HG03066 (cell line): Measurements from ENCODE around the gene HNRNPAB.
"Not testable (repeated sequence)": the region's sequence is repeated elsewhere in the genome, so short reads cannot be mapped to it uniquely, and the experiment has no call there.

Experiments used
- ATAC-seq: cut with Tn5 transposase; IDR thresholded peaks from one replicate; pipeline ENCODE4 v1.9.1; 2021; ENCODE audit warnings: low read depth; ENCODE audit not compliant: unreplicated experiment

HNRNPAB gene

DNA sequence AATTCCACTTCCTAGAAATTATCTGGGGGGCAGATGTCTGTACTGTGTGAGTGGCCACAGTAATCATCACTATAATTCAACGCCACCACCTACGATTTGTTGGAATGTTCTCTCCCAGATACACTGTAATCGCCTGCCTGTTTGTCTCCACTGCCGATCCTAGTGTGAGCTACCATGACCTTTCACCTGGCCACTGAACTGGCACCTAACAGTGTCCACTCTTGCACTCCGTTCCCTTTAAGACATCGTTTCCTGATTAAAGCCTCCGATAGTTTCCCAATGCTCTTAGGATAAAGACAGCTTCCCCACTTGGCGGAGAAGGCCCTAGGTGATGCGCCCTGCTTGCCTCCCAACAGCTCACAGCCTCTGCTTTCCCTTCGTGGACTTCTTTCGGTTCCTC, 24.3 kb downstream of the HNRNPAB start:
- ATAC-seq = no peak

DNA sequence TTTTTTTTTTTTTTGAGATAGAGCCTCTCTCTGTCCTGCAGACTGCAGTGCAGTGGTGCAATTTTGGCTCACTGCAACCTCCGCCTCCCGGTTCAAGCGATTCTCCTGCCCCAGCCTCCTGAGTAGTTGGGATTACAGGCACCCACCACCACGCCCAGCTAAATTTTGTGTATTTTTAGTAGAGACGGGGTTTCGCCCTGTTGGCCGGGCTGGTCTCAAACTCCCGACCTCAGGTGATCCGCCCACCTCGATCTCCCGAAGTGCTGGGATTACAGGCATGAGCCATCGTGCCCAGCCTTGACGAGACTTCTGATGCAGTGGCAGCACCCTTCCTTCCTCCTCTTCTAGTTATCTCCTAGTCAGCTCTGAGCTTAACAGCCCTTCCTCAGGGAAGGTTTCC, 24.8 kb downstream of the HNRNPAB start:
- ATAC-seq = not testable (repeated sequence)

DNA sequence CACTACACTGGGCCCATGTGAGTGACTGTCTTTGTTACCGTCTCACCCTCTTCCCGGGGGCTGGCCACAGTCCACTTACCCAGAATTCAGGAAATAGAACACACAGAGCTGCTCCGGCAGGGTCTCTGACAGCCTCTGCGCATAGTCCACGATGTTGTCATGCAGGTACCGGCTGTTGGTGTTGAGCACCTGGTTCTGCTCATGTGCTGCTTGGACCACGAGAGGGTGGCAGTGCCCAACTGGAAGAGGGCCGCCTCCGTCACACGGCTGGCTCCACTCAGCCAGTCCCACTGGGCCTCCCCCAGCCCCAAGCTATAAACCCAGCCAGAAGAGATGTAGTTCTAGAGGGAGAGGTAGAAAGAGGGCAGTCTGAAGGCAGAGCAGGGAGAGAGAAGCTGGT, 25.5 kb downstream of the HNRNPAB start:
- ATAC-seq = no peak

DNA sequence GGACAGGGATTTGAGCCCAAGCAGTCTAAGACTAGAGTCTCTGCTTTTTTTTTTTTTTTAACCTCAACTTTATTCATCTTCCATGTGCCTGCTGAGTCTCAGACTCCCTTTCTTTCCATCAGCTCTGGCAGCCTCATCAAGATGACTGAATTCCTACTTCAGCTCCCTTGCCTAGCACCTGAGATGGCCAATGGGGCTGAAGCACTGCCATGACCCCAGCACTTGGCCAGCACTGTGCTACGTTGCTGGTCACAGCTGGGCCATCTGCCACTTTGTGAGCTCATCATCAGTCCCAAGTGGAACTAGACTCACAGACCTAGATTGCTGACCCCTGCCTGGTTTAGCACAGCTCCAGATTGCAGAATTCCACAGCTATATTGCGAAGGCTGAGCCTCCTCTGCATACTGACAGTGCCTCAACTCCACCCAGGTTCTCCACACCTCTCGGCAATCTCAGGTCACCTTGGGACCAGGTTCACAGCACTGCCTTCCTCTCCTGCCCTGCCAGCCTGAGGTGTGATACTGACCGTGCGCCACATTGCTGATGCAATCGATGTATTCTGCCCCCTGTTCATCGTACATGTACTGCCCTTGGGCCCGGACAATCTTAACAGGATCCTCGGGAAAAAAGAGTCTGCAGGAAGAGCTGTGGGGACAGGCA, 26.7 kb downstream of the HNRNPAB start:
- no peak for ATAC-seq

DNA sequence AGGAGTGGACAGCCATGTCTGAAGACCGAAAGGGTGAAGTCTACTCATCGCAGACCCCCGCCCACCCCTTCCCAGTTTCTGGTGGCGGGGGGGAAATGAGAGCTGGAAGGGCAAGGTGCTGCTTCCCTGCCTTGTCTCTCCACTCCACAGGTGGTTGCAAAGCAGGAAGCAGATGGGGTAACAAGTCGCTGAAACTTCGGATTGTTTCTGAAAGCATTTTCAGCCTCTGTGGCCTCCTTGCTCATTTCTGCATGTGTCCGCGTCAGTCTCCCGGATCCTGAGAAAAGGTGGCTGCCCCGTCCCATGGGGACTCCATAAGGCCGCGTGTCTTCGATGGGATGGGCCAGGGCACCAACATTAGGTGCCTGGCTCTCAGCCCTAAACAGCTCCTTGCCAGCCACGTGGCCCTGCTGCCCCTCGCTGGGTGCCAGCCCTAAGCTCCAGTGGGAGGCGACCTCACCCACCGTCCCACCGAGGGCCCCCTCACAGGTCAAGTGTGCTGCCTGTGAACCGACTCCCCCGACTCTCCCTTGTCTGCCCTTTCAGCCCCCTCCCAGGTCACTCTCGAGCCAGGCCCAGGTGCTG, 27.3 kb downstream of the HNRNPAB start:
- peak; percentile 0 for ATAC-seq

DNA sequence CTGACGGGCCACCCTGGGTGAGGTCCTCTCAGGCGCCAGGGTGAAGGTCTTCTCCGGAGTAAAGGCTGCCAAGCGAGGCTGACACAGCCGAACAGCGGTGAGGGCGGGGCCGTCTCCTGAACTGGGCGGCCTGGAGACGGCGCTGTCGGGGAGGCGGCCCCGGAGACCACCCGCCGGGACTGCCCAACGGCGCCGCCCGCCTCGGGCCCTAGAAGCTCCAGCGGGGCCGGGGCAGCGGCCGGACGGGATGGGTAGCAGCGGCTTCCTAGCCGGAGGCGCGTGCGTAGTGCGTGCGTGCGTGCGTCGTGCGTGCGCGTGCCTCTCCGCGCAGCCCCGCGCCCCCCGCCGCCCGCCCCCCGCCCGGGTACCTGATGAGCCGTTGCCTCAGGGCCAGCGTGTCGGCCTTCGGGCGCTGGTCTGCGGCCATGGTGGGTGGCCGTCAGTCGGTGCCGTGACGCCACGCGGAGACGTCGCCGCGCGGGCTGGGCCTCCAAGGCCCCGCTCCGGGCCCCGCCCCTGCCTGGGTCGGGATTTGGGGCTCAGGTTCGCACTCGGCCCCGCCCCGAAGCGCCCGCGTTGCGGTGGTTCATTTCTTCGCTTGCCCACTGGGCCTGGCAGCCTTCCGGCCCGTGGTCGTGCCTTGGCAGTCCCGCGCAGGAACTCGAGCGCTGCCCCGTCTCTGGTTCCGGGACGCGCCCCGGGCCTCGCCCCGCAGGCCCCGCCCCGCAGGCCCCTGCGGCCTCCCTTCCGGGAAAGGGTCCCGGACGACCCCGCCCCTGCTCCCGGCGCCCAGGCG, 28.0 kb downstream of the HNRNPAB start, which contains the start of gene PHYKPL:
Gene PHYKPL, minus strand, starts transcription at position 679 of the 796 bp plus-strand sequence. Its CDS starts 252 bp downstream, at position 427.
- ATAC-seq = peak; percentile 66

DNA sequence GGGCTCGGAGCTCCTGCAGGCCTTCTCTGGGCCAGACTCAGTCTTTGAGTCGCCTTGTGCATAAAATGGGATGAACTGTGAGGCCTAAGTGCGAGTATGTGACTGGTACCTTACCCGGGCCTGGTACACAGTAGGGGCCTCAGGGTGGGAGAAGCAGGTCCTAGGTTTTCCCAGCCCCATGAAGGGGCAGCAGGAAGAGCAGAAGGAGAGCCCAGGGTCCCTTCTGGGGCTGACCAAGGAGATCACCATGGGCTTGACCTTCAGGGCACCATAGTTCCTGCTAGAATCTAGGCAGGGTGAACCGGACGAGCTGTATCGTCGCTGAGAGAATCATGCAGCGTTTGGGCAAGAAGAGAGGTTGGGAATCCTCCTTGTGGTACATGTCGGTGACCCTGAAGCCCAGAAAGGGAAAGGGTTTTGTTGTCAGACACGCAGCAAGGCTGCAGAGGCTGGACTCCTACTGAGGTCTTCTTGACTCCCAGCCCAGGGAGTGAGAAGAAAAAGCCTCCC, 28.6 kb downstream of the HNRNPAB start:
- ATAC-seq = no peak

DNA sequence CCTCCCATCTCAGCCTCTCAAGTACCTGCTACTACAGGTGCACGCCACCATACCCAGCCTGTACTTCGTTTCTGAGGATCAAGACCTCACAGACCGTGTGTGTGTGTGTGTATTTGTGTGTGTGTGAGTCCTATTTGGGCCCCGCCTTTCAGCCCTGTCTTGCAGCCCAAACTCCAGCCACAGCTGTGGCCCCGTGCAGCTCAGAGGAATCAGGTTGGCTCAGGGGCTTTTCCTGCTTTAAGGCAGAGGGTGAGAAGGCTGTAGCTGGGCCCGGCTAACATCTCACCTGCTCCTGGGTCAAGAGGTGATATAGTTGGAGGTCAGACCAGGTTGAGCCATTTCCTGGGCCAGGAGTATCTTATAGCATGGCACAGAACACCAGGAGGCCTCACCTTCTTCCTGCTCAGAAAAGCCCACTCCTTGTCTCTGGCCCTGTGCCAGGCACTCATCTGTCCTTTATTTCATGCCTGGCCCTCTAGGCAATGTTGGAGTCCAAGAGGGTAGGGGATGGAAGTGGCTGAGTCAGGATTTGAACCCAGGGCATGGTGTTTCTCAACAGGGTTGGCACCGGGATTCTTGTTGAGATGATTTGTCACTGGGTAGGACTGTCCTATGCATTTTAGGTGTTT, 29.9 kb downstream of the HNRNPAB start:
- ATAC-seq = no peak

DNA sequence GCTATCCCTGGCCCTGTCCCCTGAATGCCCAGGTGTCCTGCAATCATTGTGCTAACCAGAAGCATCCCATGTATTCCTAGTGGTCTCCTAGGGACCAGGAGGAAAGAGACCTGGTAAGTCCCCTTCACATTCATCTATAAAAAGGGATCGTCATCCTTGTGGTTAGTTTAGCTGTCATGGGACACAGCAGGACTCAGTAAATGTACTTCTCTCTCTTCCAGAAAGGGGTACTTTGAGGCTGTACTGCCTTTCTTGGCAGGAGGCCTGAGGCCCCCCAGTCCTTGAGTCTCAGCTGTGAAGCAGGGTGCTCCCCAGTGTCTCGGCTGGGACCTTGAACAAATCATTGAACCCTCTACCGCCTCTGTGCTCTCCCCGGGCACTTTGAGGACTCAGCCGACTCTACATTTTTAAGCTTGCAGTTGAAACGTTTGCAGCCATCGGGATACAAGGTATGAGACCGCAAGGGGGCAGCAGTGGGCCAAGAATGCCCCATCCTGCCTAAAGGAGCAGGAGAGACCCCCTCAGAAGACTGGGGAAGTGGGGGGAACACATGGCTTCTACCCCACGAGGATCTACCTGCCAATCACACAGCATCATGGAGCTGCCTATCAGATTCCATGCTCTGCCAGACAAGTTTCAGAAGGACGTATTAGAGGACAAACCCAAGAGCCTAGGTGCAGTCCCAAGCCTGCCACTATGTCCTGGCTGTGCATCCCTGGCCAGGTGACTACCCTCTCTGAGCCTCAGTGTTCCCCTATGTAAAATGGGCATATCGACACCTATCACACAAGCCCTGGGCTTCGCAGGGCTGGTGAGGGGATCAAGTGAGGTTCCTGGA, 30.6 kb downstream of the HNRNPAB start:
- ATAC-seq = no peak

DNA sequence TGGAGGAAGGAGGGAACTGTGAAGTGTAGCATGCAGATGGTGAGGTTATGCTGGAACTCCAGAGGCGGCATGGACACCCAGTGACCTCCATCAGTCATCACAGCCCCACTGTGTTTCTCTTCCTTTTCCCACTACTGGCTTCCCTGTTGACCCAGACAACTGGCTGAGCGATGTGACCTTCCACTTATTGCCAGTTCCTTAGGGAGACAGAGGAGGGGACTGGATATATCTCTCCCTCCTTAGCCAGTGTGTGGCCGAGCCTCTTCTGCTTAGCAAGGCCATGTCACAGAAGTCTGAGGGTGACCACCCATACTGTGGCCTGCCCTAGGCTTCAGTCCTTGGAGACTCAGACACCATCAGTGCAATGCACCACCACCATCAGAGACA, 31.2 kb downstream of the HNRNPAB start:
- no peak for ATAC-seq

DNA sequence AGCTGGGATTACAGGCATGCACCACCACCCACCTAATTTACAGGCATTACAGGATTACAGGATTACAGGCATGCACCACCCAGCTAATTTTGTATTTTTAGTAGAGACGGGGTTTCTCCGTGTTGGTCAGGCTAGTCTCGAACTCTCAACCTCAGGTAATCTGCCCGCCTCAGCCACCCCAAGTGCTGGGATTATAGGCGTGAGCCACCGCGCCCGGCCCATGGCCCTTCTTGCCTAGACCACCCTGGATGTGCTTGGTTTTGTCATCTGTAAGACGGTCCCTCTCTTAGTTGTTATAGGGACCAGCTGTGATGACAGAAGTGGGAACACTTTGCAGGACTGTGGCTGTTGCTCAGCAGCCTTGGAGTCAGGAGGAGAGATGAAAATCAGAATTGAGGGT, 31.8 kb downstream of the HNRNPAB start:
- ATAC-seq = no peak

DNA sequence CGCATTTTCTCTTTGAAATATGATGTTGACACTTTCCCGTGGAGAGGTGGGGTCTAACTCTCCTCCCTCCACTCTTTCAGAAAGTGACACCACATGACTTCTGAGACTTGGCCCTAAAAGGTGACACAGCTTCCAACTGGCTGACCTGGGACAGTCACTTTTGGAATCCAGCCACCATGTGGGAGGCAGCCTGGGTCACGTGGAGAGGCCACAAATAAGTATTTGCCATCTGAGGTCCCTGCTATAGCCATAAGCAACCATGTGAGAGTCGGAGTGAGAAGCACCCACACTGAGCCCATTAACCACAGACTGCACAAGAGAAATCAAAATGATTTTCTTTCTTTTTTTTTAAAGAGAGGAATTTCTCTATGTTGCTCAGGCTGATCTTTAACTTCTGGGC, 32.3 kb downstream of the HNRNPAB start:
- no peak for ATAC-seq

DNA sequence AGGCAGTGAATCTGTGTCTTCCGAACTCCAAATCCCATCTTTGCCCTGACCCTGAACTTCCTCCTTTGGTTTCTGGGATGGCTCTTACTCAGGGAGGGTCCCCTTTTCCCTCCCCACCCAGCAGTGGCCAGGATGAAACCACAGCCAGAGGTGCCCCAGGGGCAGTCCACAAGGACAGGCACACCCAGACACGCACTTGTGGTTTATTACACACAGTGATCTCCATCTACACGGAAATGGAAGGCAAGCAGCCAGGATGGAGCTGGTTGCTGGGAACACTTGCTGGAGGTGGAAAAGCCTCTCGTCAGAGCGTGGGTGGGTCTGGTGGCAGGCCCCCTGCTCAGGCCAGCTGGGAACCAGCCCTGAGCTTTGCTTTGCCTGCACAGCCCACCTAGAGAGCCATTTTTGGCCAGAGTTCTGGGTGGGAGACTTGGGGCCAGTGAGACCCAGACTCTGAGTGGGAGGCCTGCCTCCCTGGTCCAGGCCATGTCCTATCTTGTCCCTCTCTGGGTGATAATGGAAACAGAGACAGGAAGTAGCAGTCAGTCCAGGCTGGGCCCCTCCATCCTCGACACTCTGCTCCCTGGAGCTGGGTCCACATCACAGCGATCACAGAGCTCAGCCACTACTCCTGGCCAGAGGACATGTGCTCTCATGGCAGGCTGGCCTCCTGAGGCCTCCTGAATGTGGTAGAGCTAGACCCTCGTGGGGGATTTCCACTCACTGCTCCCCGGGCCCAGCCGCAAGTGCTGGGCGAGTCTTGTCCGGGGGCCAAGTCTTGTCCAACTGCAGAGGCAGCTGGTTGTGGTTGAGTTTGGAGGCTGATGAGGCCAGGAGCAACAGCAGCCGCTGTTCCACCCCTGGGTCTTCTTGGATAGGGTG, 33.3 kb downstream of the HNRNPAB start:
- ATAC-seq = no peak

DNA sequence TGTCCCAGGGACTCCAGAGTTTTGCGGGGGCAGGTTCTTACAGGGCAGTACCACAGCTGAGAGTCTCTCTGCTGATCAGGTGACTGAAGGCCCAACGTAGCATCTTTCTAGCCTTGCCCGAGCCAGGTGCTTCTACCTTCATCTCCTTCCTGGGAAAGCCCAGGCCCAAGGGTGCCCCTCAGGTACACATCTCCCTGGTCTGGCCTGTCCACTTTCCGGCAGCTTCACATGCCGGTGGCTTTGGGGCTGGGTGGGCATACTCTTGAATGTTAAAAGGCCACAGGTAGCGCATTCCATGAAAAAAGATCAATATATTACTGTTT, 33.9 kb downstream of the HNRNPAB start:
- ATAC-seq = no peak

DNA sequence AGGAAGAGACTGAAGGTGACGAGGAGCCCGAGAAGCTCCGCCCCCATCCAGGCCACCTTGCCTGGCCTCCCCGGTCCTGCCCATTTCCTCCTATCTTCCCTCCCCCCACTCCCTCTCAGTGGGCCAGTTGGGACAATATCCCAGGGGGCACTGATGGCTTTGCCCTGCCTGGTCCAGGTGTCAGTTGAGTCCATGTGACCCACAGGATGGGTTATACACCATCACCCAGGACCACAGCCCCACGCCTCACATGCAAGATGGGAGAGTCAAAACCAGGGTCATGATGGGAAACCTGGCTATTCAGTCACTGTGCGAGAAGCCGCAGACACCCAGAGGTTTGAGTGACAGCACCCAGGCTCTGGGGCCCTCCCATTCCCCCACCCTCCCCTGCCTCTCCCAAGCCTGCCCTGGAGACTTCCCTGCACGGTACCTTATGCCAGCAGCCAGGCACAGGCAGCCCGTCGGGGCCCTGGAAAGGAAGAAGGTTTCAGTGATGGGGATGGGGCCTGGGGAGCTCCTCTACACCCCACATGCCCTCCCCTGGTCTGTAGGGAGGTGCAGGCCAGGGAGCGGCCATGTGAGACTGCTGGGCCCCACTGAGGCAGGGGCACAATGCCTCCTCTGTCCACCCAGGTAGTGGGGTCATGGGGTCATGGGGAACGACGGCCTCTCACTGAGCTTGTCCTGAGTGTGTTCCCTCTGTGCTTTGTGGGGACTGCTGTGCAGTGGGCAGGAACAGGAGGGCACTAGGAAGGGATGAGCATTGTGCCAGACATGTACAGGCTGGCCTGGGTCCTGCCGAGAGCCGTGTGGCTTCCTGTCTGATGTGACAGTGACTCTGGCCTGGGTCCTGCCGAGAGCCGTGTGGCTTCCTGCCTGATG, 34.6 kb downstream of the HNRNPAB start:
- ATAC-seq = no peak

DNA sequence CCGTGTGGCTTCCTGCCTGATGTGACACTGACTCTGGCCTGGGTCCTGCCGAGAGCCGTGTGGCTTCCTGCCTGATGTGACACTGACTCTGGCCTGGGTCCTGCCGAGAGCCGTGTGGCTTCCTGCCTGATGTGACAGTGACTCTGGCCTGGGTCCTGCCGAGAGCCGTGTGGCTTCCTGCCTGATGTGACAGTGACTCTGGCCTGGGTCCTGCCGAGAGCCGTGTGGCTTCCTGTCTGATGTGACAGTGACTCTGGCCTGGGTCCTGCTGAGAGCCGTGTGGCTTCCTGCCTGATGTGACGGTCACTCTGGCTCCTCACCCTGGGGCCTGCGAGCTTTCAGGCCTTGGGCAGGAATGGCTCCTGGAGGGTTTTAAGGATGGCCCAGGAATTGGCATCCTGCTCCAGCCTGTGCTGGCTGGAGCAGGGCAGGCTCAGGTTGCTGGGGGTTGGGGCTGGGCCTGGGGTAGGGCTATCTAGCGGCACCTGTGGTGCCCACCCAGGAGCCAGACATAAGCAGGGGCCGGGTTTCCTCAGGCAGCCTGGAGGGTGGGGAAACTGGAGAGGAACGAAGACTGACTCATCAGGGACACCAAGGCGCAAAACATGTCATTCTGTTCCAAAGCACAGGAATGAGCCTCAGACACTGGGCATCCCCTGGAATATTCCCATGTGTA, 35.4 kb downstream of the HNRNPAB start:
- not testable (repeated sequence) for ATAC-seq

DNA sequence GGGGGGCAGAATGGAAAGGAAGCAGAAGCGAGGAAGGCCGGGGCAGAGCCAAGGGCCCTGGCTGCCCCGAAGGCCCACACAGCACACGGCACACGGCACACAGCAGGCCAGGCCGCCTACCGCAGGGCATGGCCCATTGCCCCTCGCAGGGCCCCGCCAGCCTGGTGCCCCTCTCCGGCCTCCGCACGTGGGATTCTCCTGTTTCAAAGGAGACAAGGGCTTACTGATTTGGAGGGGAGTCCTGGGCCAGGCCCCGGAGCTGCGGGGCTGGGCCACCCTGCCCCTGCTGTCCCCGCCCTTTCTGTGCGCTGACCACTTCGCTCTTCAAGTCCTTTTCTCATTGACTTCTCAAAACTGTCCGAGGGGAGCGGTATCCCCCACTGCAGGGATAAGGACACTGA, 36.0 kb downstream of the HNRNPAB start:
- ATAC-seq = no peak

DNA sequence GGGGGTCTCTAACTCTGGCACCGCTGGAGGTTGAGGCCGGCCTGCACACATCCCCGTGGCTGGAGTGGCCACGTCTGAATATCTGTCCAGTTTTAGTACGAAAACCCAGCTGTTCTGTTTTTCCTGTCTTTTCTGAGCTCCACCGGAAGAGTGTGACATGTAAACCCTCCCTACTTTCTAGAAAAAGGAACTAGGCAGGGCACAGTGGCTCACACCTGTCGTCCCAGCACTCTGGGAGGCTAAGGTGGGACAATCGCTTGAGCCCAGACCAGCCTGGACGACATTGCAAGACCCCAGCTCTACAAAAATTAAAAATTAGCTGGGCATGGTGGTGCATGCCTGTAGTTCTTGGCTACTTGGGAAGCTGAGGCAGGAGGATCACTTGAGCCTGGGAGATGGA, 36.4 kb downstream of the HNRNPAB start:
- ATAC-seq = no peak
